ENCODE measurements around the gene PRR20G.

- TF ChIP-seq CTCF (IDR thresholded peaks at IDR 0.05; ENCODE audit: poor library complexity) (no peak), EZH2 (IDR thresholded peaks at IDR 0.05; ENCODE audit: borderline replicate concordance) (no peak)
Measured at GRCh38 chr3:127326341-127326740, 38.5 kb upstream of the PRR20G start.
